Endothelial cell of umbilical vein (primary cell): ENCODE data around the gene KIRREL1. TPM values are rescaled to one million over a fixed set of nuclear protein-coding genes. Genes with fewer than 3 reads are reported as not detected.

Source experiments
- BruUV-seq: library from RNA; stranded (reverse); fragments of 400-500 nt; replicated peaks from 2 replicates; lab custom pipeline; 2021; lab: Mats Ljungman, UMichigan
- CTCF ChIA-PET: fragments of 300-600, 350-600 bp; sonication (Branson Sonifier 250); formaldehyde crosslinking; loops from one replicate; lab custom pipeline; 2021; ENCODE audit warnings: antibody characterized with exemption, inconsistent platforms; lab: Charles Lee
- POLR2A ChIA-PET: fragments of 300-600, 350-600 bp; sonication (Branson Sonifier 250); formaldehyde crosslinking; loops from one replicate; lab custom pipeline; 2021; ENCODE audit warnings: antibody characterized with exemption, inconsistent platforms; lab: Charles Lee
- DNase-seq: peaks from one replicate; pipeline ENCODE4 v3.0.0-alpha.2; 2011; ENCODE audit warnings: low read depth, low spot score
- FAIRE-seq: peaks from 2 replicates; lab custom pipeline; 2011; peaks lifted over from hg19 to GRCh38; lab: Jason Lieb, UNC
- H2AFZ ChIP-seq: 2 replicates; pipeline ENCODE4 v1.6.0; 2012; ENCODE audit warnings: low read depth, low read length, control low read depth, inconsistent platforms
- H3K27ac ChIP-seq: 2 replicates; pipeline ENCODE4 v1.5.1; 2011; ENCODE audit warnings: low read depth, mild to moderate bottlenecking, control low read depth, low read length, moderate library complexity; ENCODE audit not compliant: insufficient read depth
- H3K27me3 ChIP-seq, 2 experiments: 2 replicates each; pipeline versions ENCODE4 v1.6.0 to v1.6.1; 2011; ENCODE audit warnings: low read length in 2 of 2, mixed read lengths in 1 of 2; ENCODE audit not compliant: control insufficient read depth in 2 of 2, insufficient read depth in 2 of 2
- H3K36me3 ChIP-seq, 2 experiments: 2 replicates in 1 of 2; 3 replicates in 1 of 2; pipeline ENCODE4 v1.5.1; 2011; ENCODE audit warnings: low read length in 2 of 2, mild to moderate bottlenecking in 1 of 2, moderate library complexity in 1 of 2; ENCODE audit not compliant: control insufficient read depth in 2 of 2, insufficient read depth in 2 of 2; ENCODE audit errors: extremely low read depth in 1 of 2
- H3K4me1 ChIP-seq: 3 replicates; pipeline ENCODE4 v1.5.1; 2011; ENCODE audit warnings: mild to moderate bottlenecking, low read length; ENCODE audit not compliant: control insufficient read depth, insufficient read depth; ENCODE audit errors: extremely low read depth
- H3K4me2 ChIP-seq: 2 replicates; pipeline ENCODE4 v1.6.1; 2011; ENCODE audit warnings: low read length, control low read depth, mixed read lengths; ENCODE audit not compliant: insufficient read depth
- H3K4me3 ChIP-seq, 3 experiments: fragments of 200-600 bp in 1 of 3; sonication (generic), shearing (Covaris generic) in 1 of 3; replicated peaks in 1 of 3; 2 replicates each; pipeline ENCODE4 v1.5.1; 2011 to 2016; ENCODE audit warnings: control low read depth in 3 of 3, low read length in 3 of 3, mild to moderate bottlenecking in 2 of 3, inconsistent platforms in 1 of 3, low read depth in 1 of 3, moderate library complexity in 1 of 3; ENCODE audit not compliant: insufficient read depth in 1 of 3
- H3K79me2 ChIP-seq: 2 replicates; pipeline ENCODE4 v1.6.0; 2012; ENCODE audit warnings: low read length, inconsistent platforms; ENCODE audit not compliant: control insufficient read depth, insufficient read depth
- H3K9ac ChIP-seq: replicated peaks from 2 replicates; pipeline ENCODE3; 2011; ENCODE audit warnings: low read length, control low read depth; ENCODE audit not compliant: insufficient read depth; ENCODE audit errors: extremely low read depth
- H3K9me1 ChIP-seq: replicated peaks from 3 replicates; pipeline ENCODE4 v1.6.0; 2011; ENCODE audit warnings: mild to moderate bottlenecking, low read length; ENCODE audit not compliant: control insufficient read depth, insufficient read depth; ENCODE audit errors: extremely low read depth
- H3K9me3 ChIP-seq: replicated peaks from 2 replicates; pipeline ENCODE4 v1.5.1; 2012; ENCODE audit warnings: low read length, inconsistent platforms; ENCODE audit not compliant: control insufficient read depth, insufficient read depth
- H4K20me1 ChIP-seq: replicated peaks from 2 replicates; pipeline ENCODE3; 2011; ENCODE audit warnings: mild to moderate bottlenecking, low read length; ENCODE audit not compliant: control insufficient read depth, insufficient read depth; ENCODE audit errors: extremely low read depth
- EZH2 ChIP-seq: IDR thresholded peaks from 2 replicates; pipeline ENCODE4 v1.6.1; 2012; ENCODE audit warnings: borderline replicate concordance, low read depth, mild to moderate bottlenecking, moderate library complexity, low read length, inconsistent platforms; ENCODE audit not compliant: severe bottlenecking
- FOS ChIP-seq: IDR thresholded peaks from 2 replicates; pipeline ENCODE4 v1.6.1; 2011; ENCODE audit warnings: mild to moderate bottlenecking, low read length, moderate library complexity, borderline replicate concordance; ENCODE audit not compliant: insufficient read depth
- GATA2 ChIP-seq: IDR thresholded peaks from 2 replicates; pipeline ENCODE4 v1.7.0; 2011; ENCODE audit warnings: low read depth, mild to moderate bottlenecking, moderate library complexity, mixed read lengths, low read length; ENCODE audit not compliant: insufficient read length, insufficient read depth
- JUN ChIP-seq: IDR thresholded peaks from 2 replicates; pipeline ENCODE4 v1.6.1; 2011; ENCODE audit warnings: borderline replicate concordance, low read depth; ENCODE audit not compliant: insufficient read length, insufficient read depth
- MAX ChIP-seq: IDR thresholded peaks from 2 replicates; pipeline ENCODE4 v1.6.1; 2011; ENCODE audit not compliant: insufficient read depth, insufficient read length
- POLR2A ChIP-seq: IDR thresholded peaks from 2 replicates; pipeline ENCODE4 v1.6.1; 2012; ENCODE audit warnings: low read depth, mild to moderate bottlenecking, control low read depth, low read length
- dilution Hi-C: fragments of 300-500 bp; cut with MboI; formaldehyde crosslinking; loops from one replicate; pipeline ENCODE4 v1.15.0; 2019; ENCODE audit warnings: low sequenced_read_pairs; ENCODE audit not compliant: extremely low pct_ligation_motif_present
- intact Hi-C: fragments of 100-400 bp; cut with micrococcal nuclease; formaldehyde crosslinking; loops from one replicate; pipeline ENCODE4 v1.10.0; 2022
- polyA plus RNA-seq, 4 experiments: library from polyadenylated mRNA; depleted of rRNA in 3 of 4; stranded (reverse) in 3 of 4; unstranded in 1 of 4; fragments of >200 nt; gene quantifications; 2 replicates each; pipeline versions ENCODE4 v1.2.1 to v1.2.3, GENCODE V29; 2011 to 2012; ENCODE audit warnings: missing spikeins in 1 of 4
- total RNA-seq: library from RNA; stranded (reverse); gene quantifications from 2 replicates; pipeline ENCODE4 v1.2.3, GENCODE V29; 2021
- TF ChIP-seq, protein P1 (sequence below), 2 donors: IDR thresholded peaks; 1 replicate in 1 of 2; 2 replicates in 1 of 2; pipeline ENCODE4 v1.5.1; 2011; ENCODE audit warnings: low read length in 2 of 2, mild to moderate bottlenecking in 2 of 2, moderate library complexity in 2 of 2, control low read depth in 1 of 2, inconsistent platforms in 1 of 2, low read depth in 1 of 2; ENCODE audit not compliant: insufficient read depth in 1 of 2; ENCODE audit errors: extremely low read depth in 1 of 2

Gene KIRREL1
- total and polyA plus RNA-seq, 2 donors (not counting 3 experiments of a cell fraction or from before 2014, with no cell fraction given): 35.6 to 57.6 TPM

- H2AFZ ChIP-seq: no peak overlapping the region
- H3K27me3 ChIP-seq: no peaks in the 10 kb centered on the region
- TF ChIP-seq POLR2A: no peak
- no peak for TF ChIP-seq MAX
- TF ChIP-seq FOS: no peak
- TF ChIP-seq GATA2: no peak
- intact Hi-C loops: loop anchor here (1.0 kb wide), 1 partner anchor 9 kb away; no protein-coding TSS in a partner anchor
- peaks cover 9% of the 10 kb centered on the region for H3K4me1 ChIP-seq
- no TSS peak for BruUV-seq
- H3K4me3 ChIP-seq: no peak overlapping the region
- ChIA-PET POLR2A (no interaction called here), CTCF (interaction anchor here (0.9 kb wide), 1 partner anchor 55 kb away, joined by 4 read pairs; no protein-coding TSS in a partner anchor)
- H3K4me2 ChIP-seq: no peak overlapping the region
- no peaks in the 10 kb centered on the region for H3K9me1 ChIP-seq
- no peak overlapping the region for H3K9ac ChIP-seq
- H3K27ac ChIP-seq: no peak overlapping the region
- H3K79me2 ChIP-seq: peaks cover 65% of the 10 kb centered on the region
- dilution Hi-C loops: no loop called here
- H3K36me3 ChIP-seq: peaks cover 0 to 8% of the 10 kb centered on the region in 2 experiments
- DNase-seq: no peak
- no peaks in the 10 kb centered on the region for H4K20me1 ChIP-seq
- H3K9me3 ChIP-seq: no peaks in the 10 kb centered on the region
- no peak for FAIRE-seq
Observed at GRCh38 chr1:158000507-158000906, 7.1 kb downstream of the KIRREL1 start.

- no peaks in the 10 kb centered on the region for H3K9me3 ChIP-seq
- ChIA-PET CTCF (interaction anchor here (0.6 to 2.2 kb wide), 12 partner anchors 9 to 99 kb away, joined by 3 to 17 read pairs (median 3); no protein-coding TSS in a partner anchor), POLR2A (no interaction called here)
- no TSS peak for BruUV-seq
- FAIRE-seq: no peak
- intact Hi-C loops: no loop called here
- no peak overlapping the region for H3K4me3 ChIP-seq
- H3K79me2 ChIP-seq: peaks cover 64% of the 10 kb centered on the region
- no peak overlapping the region for H3K4me2 ChIP-seq
- no peak overlapping the region for H3K27ac ChIP-seq
- H3K27me3 ChIP-seq: no peaks in the 10 kb centered on the region
- no peaks in the 10 kb centered on the region for H4K20me1 ChIP-seq
- dilution Hi-C loops: no loop called here
- TF ChIP-seq JUN: no peak
- TF ChIP-seq POLR2A: no peak
- no peak for TF ChIP-seq GATA2
- no peak for TF ChIP-seq EZH2
- TF ChIP-seq FOS: no peak
- TF ChIP-seq, protein P1, sequence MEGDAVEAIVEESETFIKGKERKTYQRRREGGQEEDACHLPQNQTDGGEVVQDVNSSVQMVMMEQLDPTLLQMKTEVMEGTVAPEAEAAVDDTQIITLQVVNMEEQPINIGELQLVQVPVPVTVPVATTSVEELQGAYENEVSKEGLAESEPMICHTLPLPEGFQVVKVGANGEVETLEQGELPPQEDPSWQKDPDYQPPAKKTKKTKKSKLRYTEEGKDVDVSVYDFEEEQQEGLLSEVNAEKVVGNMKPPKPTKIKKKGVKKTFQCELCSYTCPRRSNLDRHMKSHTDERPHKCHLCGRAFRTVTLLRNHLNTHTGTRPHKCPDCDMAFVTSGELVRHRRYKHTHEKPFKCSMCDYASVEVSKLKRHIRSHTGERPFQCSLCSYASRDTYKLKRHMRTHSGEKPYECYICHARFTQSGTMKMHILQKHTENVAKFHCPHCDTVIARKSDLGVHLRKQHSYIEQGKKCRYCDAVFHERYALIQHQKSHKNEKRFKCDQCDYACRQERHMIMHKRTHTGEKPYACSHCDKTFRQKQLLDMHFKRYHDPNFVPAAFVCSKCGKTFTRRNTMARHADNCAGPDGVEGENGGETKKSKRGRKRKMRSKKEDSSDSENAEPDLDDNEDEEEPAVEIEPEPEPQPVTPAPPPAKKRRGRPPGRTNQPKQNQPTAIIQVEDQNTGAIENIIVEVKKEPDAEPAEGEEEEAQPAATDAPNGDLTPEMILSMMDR (IDR thresholded peaks at IDR 0.05; ENCODE audit: extremely low read depth in 1 of 2, insufficient read depth in 1 of 2, low read depth in 1 of 2, low read length in 2 of 2): no peak
- peaks cover 8% of the 10 kb centered on the region for H3K4me1 ChIP-seq
- no peak overlapping the region for H2AFZ ChIP-seq
- H3K36me3 ChIP-seq: peaks cover 0 to 6% of the 10 kb centered on the region in 2 experiments
- DNase-seq: peak; percentile 20
- no peaks in the 10 kb centered on the region for H3K9me1 ChIP-seq
- no peak overlapping the region for H3K9ac ChIP-seq
Observed at GRCh38 chr1:158002022-158002630, 8.7 kb downstream of the KIRREL1 start.
